ENCODE results near the gene FGA.

FGA gene

DNA sequence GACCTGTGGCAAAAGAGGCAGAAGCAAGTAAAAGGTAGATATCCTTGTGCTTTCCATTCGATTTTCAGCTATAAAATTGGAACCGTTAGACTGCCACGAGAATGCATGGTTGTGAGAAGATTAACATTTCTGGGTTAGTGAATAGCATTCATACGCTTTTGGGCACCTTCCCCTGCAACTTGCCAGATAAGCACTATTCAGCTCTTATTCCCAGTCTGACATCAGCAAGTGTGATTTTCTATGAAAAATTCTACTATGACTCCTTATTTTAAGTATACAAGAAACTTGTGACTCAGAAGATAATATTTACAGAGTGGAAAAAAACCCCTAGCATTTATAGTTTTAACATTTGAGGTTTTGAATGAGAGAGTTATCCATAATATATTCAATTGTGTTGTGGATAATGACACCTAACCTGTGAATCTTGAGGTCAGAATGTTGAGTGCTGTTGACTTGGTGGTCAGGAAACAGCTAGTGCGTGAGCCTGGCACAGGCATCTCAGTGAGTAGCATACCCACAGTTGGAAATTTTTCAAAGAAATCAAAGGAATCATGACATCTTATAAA is 23.8 kb downstream of the FGA start:
- TF ChIP-seq, protein P1, sequence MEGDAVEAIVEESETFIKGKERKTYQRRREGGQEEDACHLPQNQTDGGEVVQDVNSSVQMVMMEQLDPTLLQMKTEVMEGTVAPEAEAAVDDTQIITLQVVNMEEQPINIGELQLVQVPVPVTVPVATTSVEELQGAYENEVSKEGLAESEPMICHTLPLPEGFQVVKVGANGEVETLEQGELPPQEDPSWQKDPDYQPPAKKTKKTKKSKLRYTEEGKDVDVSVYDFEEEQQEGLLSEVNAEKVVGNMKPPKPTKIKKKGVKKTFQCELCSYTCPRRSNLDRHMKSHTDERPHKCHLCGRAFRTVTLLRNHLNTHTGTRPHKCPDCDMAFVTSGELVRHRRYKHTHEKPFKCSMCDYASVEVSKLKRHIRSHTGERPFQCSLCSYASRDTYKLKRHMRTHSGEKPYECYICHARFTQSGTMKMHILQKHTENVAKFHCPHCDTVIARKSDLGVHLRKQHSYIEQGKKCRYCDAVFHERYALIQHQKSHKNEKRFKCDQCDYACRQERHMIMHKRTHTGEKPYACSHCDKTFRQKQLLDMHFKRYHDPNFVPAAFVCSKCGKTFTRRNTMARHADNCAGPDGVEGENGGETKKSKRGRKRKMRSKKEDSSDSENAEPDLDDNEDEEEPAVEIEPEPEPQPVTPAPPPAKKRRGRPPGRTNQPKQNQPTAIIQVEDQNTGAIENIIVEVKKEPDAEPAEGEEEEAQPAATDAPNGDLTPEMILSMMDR (conservative IDR thresholded peaks at IDR 0.05; ENCODE audit: low read depth, low read length) = no peak
- DNase-seq (ENCODE audit: low read depth) = no peak
- no peak overlapping the region for H3K4me3 ChIP-seq (ENCODE audit: low read length)

DNA sequence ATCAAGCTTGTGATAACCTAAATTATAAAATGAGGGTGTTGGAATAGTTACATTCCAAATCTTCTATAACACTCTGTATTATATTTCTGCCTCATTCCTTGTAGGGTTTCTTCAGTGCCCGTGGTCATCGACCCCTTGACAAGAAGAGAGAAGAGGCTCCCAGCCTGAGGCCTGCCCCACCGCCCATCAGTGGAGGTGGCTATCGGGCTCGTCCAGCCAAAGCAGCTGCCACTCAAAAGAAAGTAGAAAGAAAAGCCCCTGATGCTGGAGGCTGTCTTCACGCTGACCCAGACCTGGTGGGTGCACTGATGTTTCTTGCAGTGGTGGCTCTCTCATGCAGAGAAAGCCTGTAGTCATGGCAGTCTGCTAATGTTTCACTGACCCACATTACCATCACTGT is 24.8 kb downstream of the FGA start:
- DNase-seq (ENCODE audit: low read depth) = no peak

DNA sequence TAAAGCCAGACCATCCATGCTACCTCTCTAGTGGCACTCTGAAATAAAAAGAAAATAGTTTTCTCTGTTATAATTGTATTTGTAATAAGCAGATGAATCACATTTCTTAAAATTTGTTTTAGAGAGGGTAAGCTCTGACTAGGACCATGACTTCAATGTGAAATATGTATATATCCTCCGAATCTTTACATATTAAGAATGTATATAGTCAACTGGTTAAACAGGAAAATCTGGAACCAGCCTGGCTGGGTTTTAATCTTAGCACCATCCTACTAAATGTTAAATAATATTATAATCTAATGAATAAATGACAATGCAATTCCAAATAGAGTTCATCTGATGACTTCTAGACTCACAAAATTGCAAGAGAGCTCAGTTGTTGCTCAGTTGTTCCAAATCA is 26.2 kb downstream of the FGA start:
- no peak overlapping the region for H3K4me3 ChIP-seq (ENCODE audit: low read length)
- TF ChIP-seq, protein P1 (conservative IDR thresholded peaks at IDR 0.05; ENCODE audit: low read depth, low read length) = no peak
- no peak for DNase-seq (ENCODE audit: low read depth)

More for the DNA sequence above, 24.8 kb downstream of the FGA start:
- no peak overlapping the region for H3K4me3 ChIP-seq (ENCODE audit: low read length)
- TF ChIP-seq, protein P1 (conservative IDR thresholded peaks at IDR 0.05; ENCODE audit: low read depth, low read length) = no peak

DNA sequence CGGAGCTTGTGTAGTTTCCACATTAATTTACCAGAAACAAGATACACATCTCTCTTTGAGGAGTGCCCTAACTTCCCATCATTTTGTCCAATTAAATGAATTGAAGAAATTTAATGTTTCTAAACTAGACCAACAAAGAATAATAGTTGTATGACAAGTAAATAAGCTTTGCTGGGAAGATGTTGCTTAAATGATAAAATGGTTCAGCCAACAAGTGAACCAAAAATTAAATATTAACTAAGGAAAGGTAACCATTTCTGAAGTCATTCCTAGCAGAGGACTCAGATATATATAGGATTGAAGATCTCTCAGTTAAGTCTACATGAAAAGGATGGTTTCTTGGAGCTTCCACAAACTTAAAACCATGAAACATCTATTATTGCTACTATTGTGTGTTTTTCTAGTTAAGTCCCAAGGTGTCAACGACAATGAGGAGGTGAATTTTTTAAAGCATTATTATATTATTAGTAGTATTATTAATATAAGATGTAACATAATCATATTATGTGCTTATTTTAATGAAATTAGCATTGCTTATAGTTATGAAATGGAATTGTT is 27.8 kb downstream of the FGA start, which contains the start of gene FGB:
Gene FGB, plus strand, starts transcription at position 315 of the 558 bp plus-strand sequence. Its CDS starts 8 bp downstream, at position 323.
- H3K4me3 ChIP-seq (ENCODE audit: low read length) = no peak within 1 kb of the TSS
- TF ChIP-seq, protein P1 (conservative IDR thresholded peaks at IDR 0.05; ENCODE audit: low read depth, low read length) = no peak
- DNase-seq (ENCODE audit: low read depth) = no peak

DNA sequence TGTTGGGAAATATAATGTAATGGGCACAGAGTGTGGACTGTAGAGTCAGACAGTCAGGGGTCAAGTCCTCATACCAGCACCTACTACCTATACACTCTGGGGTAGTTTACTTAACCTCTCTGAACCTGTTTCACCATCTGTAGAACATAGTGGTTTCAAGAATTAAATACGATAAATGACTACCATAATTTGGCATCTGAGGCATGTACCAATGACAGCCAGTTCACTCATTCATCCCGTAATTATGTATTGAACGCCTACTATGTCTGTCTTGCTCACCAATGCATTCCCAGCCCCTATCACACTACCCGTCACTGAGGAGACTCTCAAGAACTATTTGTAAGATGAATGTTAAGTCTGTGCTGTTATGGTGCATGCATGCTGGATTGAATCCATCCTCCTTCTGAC is 29.7 kb downstream of the FGA start:
- DNase-seq (ENCODE audit: low read depth) = peak; percentile 49
- H3K4me3 ChIP-seq (ENCODE audit: low read length) = no peak overlapping the region
- TF ChIP-seq, protein P1 (conservative IDR thresholded peaks at IDR 0.05; ENCODE audit: low read depth, low read length) = no peak

DNA sequence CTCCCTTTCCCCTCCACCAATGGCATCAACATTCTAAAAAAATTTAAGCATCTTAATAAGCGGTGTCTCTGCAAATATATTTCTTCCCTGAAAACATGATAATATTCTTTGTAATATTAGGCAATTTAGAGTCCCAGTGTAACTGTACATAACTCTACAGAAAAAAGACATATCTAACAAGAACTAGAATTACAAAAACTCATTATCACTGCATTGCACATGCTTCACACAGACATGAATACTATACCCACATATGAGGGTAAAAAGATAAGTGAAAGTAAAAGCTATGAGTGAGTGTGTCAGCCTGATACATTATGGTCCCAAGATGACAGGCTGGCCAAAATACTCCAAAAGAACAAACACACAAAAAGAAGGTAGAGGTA is 30.1 kb downstream of the FGA start:
- TF ChIP-seq, protein P1 (conservative IDR thresholded peaks at IDR 0.05; ENCODE audit: low read depth, low read length) = no peak
- no peak overlapping the region for H3K4me3 ChIP-seq (ENCODE audit: low read length)
- no peak for DNase-seq (ENCODE audit: low read depth)
